Common myeloid progenitor, CD34-positive (primary cell): ENCODE data around the gene ADAMTS12.

Experiments used
- CTCF ChIA-PET: fragments of 350-600 bp; sonication (Branson Sonifier 250); formaldehyde crosslinking; loops from one replicate; lab custom pipeline; 2021; ENCODE audit warnings: antibody characterized with exemption; lab: Charles Lee
- POLR2A ChIA-PET: fragments of 350-600 bp; sonication (Branson Sonifier 250); formaldehyde crosslinking; loops from one replicate; lab custom pipeline; 2021; ENCODE audit warnings: antibody characterized with exemption; lab: Charles Lee
- DNase-seq, 3 donors: peaks; one replicate each; pipeline versions ENCODE4 v3.0.0 to v3.0.0-alpha.2; 2013
- H3K27ac ChIP-seq, 2 experiments: 1 replicate in 1 of 2; 2 replicates in 1 of 2; pipeline ENCODE4 v1.7.0; 2013; ENCODE audit warnings: inconsistent platforms in 2 of 2, low read length in 2 of 2, mild to moderate bottlenecking in 2 of 2, low read depth in 1 of 2, moderate library complexity in 1 of 2; ENCODE audit not compliant: severe bottlenecking in 2 of 2, insufficient read depth in 1 of 2, poor library complexity in 1 of 2
- H3K27me3 ChIP-seq, 5 experiments: replicated peaks in 2 of 5; 1 replicate in 3 of 5; 2 replicates in 2 of 5; pipeline versions ENCODE4 v1.6.1 to v1.7.0; 2013; ENCODE audit warnings: low read length in 4 of 5, mild to moderate bottlenecking in 2 of 5, moderate library complexity in 2 of 5, inconsistent platforms in 1 of 5; ENCODE audit not compliant: insufficient read depth in 5 of 5, control insufficient read depth in 4 of 5
- H3K36me3 ChIP-seq, 4 experiments: 1 replicate in 2 of 4; 2 replicates in 2 of 4; pipeline versions ENCODE4 v1.6.1 to v1.7.0; 2013; ENCODE audit warnings: low read length in 3 of 4, control low read depth in 1 of 4, mild to moderate bottlenecking in 1 of 4; ENCODE audit not compliant: control insufficient read depth in 4 of 4, insufficient read depth in 4 of 4
- H3K4me1 ChIP-seq, 4 experiments: 1 replicate in 3 of 4; 2 replicates in 1 of 4; pipeline versions ENCODE4 v1.6.1 to v1.7.1; 2013; ENCODE audit warnings: low read length in 3 of 4, mild to moderate bottlenecking in 3 of 4, control low read depth in 1 of 4, inconsistent platforms in 1 of 4, moderate library complexity in 1 of 4; ENCODE audit not compliant: control insufficient read depth in 4 of 4, insufficient read depth in 4 of 4; ENCODE audit errors: control extremely low read depth in 1 of 4
- H3K4me3 ChIP-seq, 7 experiments: 1 replicate in 4 of 7; 2 replicates in 3 of 7; pipeline versions ENCODE4 v1.5.1 to v1.7.0; 2013; ENCODE audit warnings: mild to moderate bottlenecking in 7 of 7, low read length in 6 of 7, moderate library complexity in 6 of 7, inconsistent platforms in 2 of 7, low read depth in 2 of 7, control low read depth in 1 of 7; ENCODE audit not compliant: insufficient read depth in 4 of 7, control insufficient read depth in 1 of 7; ENCODE audit errors: extremely low read depth in 1 of 7
- H3K9me3 ChIP-seq, 5 experiments: 1 replicate in 4 of 5; 2 replicates in 1 of 5; pipeline versions ENCODE4 v1.6.1 to v1.7.1; 2013; ENCODE audit warnings: low read length in 4 of 5, mild to moderate bottlenecking in 2 of 5, inconsistent platforms in 1 of 5, low read depth in 1 of 5, moderate library complexity in 1 of 5; ENCODE audit not compliant: control insufficient read depth in 4 of 5, insufficient read depth in 2 of 5; ENCODE audit errors: control extremely low read depth in 1 of 5
- WGBS: methylation state at CpG from one replicate; pipeline ENCODE4 v1.1.5; 2013; ENCODE audit not compliant: insufficient coverage; 5-methylcytosine and 5-hydroxymethylcytosine counted together

ADAMTS12 gene

GRCh38 chr5:33691856-33692255, 199.9 kb downstream of the ADAMTS12 start:
- POLR2A ChIA-PET: no interaction called here
- CTCF ChIA-PET: no interaction called here
- Histone ChIP-seq H3K27ac (no peak overlapping the region), H3K36me3 (no peaks in the 10 kb centered on the region), H3K9me3 (peaks cover 0 to 4% (median 0%) of the 10 kb centered on the region in 5 experiments), H3K4me1 (no peaks in the 10 kb centered on the region), H3K4me3 (no peak overlapping the region), H3K27me3 (no peaks in the 10 kb centered on the region)
- no peak for DNase-seq

GRCh38 chr5:33690374-33691135, 201.2 kb downstream of the ADAMTS12 start:
- WGBS: 99% methylated on average over 7 of the region's 9 CpGs
- Histone ChIP-seq H3K4me3 (no peak overlapping the region), H3K9me3 (peaks cover 0 to 4% (median 0%) of the 10 kb centered on the region in 5 experiments), H3K27ac (no peak overlapping the region), H3K27me3 (peaks cover 0 to 5% (median 0%) of the 10 kb centered on the region in 5 experiments), H3K4me1 (no peaks in the 10 kb centered on the region), H3K36me3 (no peaks in the 10 kb centered on the region)
- ChIA-PET CTCF (no interaction called here), POLR2A (no interaction called here)
- DNase-seq: no peak

GRCh38 chr5:33688526-33688925, 203.3 kb downstream of the ADAMTS12 start:
- H3K27ac ChIP-seq: no peak overlapping the region
- 100% methylated on average over 4 of the region's 4 CpGs for WGBS
- CTCF ChIA-PET: no interaction called here
- no peak for DNase-seq
- H3K9me3 ChIP-seq: no peaks in the 10 kb centered on the region
- no peak overlapping the region for H3K4me3 ChIP-seq
- H3K27me3 ChIP-seq: peaks cover 0 to 5% (median 0%) of the 10 kb centered on the region in 5 experiments
- no peaks in the 10 kb centered on the region for H3K4me1 ChIP-seq
- H3K36me3 ChIP-seq: no peaks in the 10 kb centered on the region
- POLR2A ChIA-PET: no interaction called here

GRCh38 chr5:33688066-33688465, 203.7 kb downstream of the ADAMTS12 start:
- H3K27ac ChIP-seq: no peak overlapping the region
- H3K9me3 ChIP-seq: no peaks in the 10 kb centered on the region
- H3K36me3 ChIP-seq: no peaks in the 10 kb centered on the region
- POLR2A ChIA-PET: no interaction called here
- peaks cover 0 to 5% (median 0%) of the 10 kb centered on the region in 5 experiments for H3K27me3 ChIP-seq
- WGBS: 96% methylated on average over 3 of the region's 3 CpGs
- CTCF ChIA-PET: no interaction called here
- no peak overlapping the region for H3K4me3 ChIP-seq
- no peak for DNase-seq
- H3K4me1 ChIP-seq: no peaks in the 10 kb centered on the region

- CTCF ChIA-PET: no interaction called here
- POLR2A ChIA-PET: no interaction called here
- no peak overlapping the region for H3K27ac ChIP-seq
- no peak for DNase-seq
- H3K27me3 ChIP-seq: peaks cover 0 to 5% (median 0%) of the 10 kb centered on the region in 5 experiments
- no peak overlapping the region for H3K4me3 ChIP-seq
- H3K36me3 ChIP-seq: no peaks in the 10 kb centered on the region
- no peaks in the 10 kb centered on the region for H3K9me3 ChIP-seq
- H3K4me1 ChIP-seq: no peaks in the 10 kb centered on the region
- 83% methylated on average over 8 of the region's 11 CpGs for WGBS
Measured at GRCh38 chr5:33685873-33686755, 205.7 kb downstream of the ADAMTS12 start.

- CTCF ChIA-PET: no interaction called here
- Histone ChIP-seq H3K4me3 (no peak overlapping the region), H3K27me3 (peaks cover 0 to 5% (median 0%) of the 10 kb centered on the region in 5 experiments), H3K27ac (no peak overlapping the region), H3K9me3 (no peaks in the 10 kb centered on the region), H3K36me3 (no peaks in the 10 kb centered on the region), H3K4me1 (no peaks in the 10 kb centered on the region)
- POLR2A ChIA-PET: no interaction called here
- 40% methylated on average over 6 of the region's 7 CpGs for WGBS
- no peak for DNase-seq
Measured at GRCh38 chr5:33684496-33685159, 207.2 kb downstream of the ADAMTS12 start.
